Stimulated activated CD4-positive, alpha-beta T cell treated with anti-CD3 and anti-CD28 coated beads, Interleukin-4, amount 100 ng/mL, for 48 hours (primary cell): ENCODE measurements around the gene BCL2.

Experiments
- DNase-seq, 2 donors: peaks; one replicate each; pipeline ENCODE4 v3.0.0-alpha.2; 2020; ENCODE audit warnings: low read depth in 2 of 2

The BCL2 gene

DNA sequence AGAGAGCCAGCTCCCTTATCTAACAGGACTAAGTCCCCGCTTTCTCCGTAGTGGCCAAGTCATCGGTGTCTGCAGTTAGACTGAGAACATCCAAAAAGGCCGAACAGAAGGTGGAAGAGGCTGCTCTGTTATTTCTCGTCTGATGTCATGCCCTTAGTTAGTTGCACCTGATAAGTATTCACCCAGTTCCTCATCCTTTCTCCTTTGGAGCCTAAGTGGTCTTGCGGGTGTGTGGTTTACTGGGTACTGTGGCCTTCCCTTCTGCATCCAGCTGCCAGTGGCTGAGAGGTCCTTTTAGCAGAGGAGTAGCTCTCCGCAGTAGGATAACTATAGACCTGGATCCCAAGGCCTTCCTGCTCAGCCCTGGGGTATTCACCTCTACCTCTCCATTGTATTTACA is 211.6 kb downstream of the BCL2 start:
- DNase-seq: no peak

DNA sequence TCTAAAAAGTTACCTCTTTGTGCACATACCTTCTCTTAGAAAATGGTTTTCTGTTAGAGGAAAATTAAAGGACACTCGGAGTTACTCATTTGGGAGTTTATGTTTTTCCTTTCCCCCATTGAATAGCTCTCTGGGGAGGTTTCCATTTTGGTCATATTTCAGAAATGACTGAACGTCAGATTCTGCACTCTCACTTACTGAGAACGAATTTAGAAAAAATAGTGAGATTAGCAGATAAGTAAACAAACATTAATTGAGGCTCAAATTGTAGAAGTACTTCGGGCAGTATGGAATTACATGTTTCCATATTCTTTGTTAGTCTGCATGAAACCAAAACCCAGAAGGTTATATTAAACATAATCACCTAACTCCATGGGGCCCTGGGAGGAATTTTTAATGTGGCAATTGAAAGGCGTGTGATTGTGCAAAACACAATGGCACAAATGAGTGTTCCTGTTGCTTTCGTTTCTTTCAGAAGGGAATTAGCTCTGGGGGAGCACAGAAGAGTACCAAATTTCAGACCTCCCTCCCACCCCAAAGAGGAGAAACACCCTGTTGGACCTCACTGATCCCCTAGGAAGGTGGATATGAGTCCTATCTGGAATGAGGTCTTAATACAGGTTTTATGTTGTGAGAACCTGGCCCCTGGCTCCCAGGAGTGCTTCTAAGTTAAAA is 212.3 kb downstream of the BCL2 start:
- DNase-seq: no peak

DNA sequence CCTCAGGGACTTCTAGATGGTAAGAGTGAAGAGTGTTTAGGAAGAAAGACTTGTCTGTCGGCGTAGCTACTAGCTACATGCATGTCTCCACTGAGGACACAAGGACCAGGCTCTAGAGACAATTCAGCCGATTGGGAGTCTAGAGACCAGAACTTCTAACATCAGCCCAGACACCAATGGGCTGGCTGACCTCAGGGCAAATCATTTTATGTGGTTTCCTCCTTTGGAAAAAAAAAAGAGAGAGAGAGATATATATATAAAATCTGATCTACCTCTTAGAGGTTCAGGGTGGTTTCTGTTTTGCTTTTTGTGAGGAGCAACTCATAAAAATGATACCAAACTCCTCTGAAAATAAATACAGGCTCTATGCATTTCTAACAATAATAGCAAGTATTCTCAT is 212.8 kb downstream of the BCL2 start:
- no peak for DNase-seq

DNA sequence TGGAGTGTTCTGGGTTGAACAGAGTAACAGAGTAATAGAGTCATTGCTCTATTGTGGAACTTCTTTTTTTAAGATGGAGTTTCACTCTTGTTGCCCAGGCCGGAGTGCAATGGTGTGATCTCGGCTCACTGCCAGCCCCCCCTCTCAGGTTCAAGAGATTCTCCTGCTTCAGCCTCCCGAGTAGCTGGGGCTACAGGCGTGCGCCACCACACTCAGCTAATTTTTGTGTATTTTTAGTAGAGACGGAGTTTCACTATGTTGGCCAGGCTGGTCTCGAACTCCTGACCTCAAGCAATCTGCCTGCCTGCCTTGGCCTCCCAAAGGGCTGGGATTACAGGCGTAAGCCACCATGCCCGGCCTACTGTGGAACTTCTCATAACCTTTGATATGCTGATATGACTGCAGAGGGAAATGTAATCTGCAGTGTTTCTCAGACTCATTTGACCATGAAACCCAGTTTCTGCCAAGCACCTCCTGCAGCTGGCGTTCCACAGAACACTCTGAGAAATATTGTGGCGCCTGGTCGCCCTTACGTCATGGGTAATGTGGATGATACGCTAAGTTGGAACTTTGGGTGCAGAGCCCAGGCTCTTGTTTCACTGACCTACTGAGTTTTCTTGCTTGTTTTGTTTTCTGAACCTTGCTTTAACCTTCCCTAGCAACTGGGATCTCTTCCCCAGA is 213.8 kb downstream of the BCL2 start:
- DNase-seq: no peak

DNA sequence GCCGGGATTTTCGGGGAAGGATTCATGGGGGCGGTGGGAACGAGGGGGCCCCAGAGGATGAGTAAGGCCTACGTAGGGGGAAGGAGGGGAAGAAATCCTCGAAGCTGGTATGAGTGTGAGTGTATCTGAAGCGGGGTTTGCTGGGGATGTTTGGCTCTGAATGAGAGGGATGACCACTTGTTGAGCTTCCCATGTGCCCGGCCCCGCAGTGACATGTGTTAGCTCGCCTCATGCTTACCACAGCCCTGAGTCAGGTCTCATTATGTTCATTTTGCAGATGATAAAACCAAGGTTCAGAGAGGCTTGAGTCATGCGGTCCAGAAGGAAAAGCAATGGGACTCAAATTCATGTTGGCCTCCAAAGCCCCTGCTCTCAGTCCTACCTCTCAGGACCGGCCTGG is 214.7 kb downstream of the BCL2 start:
- no peak for DNase-seq

DNA sequence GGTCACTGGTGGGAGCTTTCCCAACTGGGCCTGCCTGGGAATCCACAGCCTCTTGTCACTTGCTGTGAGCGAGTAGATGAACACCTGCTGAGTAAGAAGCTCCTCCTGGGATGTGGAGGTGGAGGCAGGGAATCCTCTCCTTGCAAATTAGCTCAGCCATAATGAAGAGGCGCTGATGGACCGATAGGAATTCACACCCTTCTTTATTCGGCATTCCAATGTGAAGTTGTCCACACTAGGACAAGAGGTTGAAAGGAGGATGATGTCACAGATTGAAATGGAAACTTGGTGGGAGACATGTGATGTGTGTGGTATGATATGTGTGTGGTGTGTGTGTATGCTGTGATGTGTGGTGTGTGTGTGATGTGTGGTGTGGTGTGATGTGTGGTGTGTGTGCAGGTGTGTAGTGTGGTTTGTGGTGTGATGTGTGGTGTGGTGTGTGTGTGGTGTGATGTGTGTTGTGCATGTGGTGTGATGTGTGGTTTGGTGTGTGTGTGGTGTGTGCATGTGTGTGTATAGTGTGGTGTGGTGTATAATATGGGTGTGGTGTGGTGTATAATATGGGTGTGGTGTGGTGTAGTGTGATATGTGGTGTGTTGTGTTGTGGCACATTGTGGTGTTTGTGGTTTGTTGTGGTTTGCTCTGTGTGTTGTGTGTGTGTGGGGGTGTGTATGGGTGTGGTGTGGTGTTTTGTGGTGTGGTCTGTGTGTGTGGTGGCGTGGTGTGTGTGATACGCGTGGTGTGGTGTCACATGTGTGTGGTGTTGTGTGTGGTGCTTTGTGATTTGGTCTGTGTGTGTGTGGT is 216.4 kb downstream of the BCL2 start:
- no peak for DNase-seq

DNA sequence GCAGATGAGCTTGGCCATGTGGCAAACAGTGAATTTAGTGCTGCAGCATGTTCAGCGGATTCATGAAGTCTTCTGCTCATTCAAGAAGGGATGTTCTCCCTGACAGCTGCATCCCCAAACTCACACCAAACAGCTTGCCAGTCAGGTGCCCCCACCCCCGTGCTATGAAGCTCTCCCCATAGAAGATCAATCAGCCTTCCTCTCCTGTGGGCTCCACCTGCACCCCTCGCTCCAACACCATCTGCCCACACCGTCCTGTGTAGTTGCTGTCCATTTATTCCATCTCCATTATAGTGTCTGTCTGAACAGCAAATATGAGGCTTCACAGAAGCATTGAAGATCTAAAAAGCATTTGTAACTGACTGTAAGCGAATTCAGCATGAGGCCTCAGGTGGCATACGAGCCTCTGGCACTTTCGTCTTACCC is 218.9 kb downstream of the BCL2 start:
- no peak for DNase-seq

DNA sequence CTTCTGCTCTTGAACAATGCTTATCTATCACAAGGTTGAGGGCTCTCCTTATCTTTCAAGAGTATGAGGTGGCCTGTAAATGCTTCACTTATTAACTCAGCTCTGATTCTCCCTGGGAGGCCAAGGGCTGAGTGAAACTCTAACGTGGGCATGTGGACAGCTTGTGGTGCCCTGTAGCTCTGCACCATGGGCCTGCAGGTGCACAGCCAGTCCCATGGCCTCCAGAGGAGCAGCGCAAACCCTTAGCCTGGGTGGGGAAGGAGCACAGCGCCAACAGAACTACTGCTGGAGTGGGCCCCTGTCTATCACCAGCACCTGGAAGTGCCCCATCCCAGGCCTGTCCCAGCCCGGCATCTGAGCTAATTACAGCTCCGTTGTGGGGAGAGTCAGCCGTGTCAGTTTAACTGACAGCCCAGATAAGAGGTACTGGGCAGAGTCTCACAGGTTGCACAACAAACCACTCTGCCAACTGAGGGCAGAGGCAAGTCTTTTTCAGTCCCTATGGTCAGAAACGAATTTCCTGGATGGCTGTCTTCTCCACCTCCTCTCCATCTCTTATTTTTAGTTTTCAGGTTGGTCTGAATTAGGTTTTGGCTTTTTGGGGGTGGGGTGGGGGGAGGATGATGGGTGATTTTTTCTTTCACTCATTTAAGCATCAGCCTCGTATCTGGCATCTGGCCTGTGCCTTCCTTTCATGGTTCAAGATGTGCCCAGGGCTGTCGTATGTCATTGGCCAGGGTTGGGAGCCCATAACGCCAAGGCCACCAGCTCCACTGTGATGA is 219.5 kb downstream of the BCL2 start:
- DNase-seq: no peak

DNA sequence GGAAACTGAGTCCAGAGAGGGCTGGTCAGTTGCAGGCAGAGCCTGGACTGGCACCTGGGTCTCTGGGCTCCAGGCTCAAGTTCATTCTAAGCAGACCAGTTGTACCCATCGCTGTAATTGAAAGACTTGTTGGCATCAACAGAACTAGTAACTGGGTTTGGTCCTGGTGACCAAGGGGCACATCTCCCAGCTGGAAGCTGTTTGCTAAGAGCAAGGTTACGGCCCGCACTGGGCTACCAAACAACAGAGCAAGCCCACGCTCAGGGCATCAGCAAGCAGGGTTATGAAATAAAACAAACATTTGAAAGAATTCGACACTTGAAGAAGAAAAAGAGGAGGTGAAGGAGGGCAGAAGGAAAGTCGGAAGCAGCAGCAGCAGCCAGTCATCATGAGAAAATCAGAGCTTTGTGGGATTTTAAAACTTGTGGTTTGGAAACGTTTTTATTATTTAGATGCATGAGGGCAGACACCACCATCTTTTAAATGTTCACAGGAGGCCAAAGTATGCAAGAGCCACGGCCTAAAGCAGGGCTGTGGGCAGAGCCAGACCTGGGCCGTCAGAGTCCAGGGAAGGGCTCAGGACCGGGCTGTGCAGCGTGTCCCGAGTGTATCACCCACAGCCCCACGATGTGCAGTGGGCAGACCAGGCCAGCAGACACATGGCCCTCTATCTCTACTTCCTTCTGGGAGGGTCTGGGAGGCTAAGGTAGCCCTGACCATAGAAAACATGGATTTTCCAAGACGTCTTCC is 220.3 kb downstream of the BCL2 start:
- DNase-seq: no peak

DNA sequence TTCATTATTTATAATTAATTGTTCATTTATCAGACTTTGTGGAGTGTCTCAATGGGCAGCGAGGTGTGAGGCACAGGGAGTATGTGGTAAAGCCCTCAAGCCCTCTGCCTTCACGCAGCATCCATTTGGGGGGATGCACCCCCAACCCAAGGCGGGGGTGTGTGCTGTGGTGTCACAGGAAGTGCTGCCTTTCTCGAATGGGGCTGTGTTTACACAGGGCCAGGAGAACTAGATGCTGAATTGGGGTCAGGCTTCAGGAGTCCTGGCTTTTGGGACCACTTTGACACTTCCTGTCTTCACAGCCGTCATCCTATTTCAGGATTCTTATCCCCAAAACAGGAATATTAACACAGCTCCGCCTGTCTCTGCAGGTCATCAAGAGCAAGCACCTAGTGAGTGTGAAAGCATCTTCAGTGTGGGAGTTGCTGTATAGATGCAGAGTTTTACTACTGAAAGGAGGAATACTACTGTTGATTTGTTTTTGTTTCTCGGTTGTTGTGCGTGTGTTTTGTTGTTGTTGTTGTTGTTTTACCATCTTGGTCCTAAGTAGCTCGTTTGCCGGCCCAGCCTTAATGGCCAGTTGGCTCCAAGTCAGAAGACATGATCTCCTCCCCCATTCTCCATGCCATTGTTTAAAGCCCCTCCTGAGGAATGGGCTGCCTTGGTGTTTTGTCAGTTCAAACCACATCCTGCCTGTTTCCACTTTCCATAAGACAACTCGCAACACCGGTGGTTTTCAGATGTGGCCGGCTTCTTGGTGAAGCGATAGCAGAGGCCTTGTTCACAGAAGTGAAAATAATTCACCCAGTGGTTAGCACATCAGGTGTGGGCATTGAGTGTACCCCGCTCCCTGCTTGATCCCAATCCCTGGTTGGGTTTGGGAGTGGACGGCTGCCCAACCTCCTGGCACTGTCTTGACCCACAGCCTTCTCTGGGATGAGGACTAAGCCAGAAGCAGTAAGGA is 221.3 kb downstream of the BCL2 start:
- no peak for DNase-seq

DNA sequence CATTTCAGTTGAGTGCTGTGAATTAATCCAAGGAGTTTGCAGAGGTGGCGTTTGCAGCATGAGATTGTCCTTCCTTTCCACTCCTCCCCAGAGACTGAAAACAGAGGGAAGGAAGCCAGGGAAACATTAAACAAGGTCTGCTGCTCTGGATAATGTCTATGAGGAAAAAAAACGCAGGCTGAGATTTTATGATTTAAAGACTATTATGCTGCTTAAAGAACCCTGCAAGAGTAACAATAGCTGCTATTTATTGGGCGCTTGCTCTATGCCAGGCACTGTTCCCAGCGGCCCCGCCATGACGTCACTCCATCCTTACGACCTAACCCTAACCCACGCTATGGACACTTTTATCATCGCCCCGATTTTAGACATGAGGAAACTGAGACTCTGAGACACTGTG is 222.4 kb downstream of the BCL2 start:
- DNase-seq: no peak

DNA sequence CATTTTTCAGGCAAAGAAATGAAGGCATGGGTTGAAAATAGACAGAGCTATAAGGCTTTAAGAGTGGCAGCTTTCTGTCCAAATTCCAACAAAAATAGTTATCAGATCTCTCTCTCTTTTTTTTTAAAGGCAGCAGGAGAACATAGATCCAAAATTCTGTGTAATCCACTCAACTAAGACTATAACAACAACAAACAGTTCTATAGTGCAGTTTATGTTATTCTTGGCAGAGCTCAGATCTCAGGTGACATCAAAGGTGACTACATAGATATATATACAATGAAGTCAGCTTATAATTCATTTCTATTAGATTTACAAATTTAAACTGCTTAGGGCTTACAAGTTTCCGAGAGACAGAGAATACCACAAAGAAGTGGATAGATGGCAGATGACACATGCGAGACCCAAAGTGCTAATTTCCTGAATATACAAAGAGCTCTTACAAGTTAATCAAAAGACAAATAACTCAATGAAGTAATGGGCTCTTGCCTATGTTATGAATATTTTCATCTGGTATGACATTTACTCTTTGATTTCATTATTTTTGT is 223.2 kb downstream of the BCL2 start:
- DNase-seq: no peak

DNA sequence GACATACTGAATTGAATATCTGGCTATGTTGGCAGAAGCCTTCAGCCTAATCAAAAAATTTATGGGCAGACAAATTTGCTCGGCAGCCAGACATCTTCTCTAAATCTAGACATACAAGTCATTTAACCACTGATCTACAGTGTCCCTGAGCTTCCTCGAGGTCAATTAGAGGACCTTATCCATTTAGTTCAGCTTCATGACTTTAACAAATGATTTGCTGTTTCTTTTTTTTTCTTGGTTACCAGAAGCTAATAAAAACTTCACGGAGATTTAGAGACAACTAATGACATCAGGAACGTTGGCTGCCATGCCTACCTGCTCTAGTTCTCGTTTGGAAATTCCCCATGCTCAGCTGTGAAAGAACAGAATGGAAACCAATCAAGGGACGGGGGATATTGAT is 223.8 kb downstream of the BCL2 start:
- no peak for DNase-seq

DNA sequence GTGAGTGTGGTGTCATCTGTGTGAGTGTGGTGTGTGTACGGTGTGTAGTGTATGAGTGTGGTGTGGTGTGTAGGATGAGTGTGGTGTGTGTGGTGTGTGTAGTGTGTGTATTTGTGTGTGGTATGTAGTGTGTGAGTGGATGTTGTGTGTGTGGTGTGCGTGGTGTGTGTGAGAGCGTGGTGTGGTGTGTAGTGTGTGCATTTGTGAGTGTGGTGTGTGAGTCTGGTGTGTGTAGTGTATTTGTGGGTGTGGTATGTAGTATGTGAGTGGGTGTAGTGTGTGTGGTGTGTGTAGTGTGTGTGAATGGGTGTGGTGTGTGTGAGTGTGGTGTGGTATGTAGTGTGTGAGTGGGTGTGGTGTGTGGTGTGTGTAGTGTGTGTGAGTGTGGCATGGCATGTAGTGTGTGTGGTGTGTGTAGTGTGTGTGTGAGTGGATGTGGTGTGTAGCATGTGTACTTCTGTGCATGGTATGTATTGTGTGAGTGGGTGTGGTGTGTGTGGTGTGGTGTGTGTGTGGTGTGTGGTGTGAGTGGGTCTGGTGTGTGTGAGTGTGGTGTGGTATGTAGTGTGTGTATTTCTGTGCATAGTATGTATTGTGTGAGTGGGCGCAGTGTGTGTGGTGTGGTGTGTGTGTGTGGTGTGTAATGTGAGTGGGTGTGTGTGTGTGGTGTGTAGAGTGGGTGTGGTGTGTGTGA is 227.8 kb downstream of the BCL2 start:
- no peak for DNase-seq

DNA sequence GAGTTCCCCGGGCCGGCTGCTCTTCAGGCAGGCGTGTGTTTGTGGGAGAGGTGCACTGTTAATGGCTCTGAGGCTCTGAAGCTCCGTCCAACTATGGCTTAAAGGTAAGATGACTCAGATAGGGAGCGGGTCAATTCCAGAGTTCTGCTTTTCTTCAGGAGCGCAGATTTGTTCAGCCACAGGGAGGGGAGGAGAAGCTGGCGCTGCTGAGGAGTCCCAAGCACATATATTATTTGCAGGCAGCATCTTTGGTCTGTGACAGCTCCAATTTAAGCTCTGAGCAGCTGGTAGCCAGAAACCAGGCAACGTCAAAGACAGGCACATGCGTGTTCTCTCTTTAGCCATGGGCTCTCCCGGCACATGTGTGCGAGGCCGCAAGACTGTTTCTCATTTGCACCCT is 229.2 kb downstream of the BCL2 start:
- DNase-seq: no peak

DNA sequence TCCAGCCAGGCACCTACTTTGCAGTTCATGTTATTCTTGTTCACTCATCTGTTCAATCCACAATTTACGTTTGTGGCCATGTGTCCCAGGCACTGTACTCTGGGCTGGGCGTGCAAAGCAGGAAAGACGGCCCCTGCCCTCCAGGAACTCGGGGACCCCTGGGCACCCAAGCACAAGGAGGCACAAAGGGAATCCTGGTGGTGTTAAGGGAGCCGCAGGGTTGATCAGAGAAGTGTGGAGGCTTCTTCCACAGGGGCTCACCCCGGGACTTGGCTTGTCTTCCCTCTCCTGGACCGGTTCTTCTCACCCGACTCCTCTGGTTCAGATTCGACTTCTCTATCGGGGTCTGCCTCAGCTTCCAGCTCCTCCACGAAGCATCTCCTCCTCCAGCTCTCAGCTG is 230.5 kb downstream of the BCL2 start:
- DNase-seq: no peak

DNA sequence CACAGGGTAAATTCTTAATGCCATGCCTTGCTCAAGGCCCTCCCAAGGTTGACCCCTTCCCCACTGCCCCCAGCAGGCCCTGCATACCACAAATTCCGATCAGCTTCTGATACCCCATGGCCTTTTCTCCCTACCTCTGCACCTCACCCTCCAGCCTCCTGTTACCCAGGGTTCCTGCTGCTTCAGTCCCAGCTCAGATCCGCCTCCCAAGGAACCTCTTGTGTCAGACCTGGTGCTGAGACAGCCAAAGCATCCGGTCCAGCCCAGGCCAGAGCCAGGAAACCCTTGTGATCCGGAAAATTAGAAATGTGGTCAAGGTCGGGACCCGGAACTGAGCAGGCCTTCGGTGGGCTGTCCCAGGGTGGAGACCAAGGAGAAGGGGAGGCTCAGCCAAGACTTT is 231.3 kb downstream of the BCL2 start:
- DNase-seq: no peak

DNA sequence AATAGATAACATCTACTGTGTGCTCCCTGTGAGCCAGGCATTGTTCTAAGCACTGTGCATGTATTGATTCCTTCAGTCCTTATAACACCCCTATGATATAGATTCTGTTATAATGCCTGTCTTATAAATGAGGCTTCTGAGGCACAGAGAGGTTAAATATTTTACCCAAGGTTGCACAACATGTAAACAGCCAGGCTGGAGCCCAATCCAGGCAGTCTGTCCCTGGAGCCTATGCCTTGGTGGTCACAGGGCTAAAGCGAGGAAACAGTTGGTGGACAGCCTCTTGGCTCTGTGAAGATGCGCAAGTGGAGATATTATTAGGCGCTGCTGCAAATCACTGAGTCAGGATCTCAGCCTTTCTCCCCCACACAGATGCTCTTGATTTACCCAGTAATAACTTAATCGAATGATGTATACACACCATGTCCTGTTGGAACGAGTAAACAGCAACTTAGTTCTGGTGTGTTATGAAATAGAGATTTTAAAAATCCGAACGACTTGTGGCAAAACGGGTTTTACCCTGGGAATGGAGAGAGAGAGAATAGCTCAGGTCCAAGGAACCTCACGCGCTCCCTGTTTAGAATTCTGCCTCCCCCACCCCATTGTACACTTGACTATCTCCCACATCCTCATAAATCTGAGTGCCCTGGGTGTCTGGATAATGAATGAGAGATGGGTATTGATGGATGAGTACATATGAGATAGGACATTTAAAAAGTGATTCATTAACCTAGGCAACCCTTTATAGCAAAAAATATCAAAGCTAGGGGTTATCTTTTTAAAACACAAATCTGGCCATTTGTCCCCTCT is 231.9 kb downstream of the BCL2 start:
- DNase-seq: no peak

DNA sequence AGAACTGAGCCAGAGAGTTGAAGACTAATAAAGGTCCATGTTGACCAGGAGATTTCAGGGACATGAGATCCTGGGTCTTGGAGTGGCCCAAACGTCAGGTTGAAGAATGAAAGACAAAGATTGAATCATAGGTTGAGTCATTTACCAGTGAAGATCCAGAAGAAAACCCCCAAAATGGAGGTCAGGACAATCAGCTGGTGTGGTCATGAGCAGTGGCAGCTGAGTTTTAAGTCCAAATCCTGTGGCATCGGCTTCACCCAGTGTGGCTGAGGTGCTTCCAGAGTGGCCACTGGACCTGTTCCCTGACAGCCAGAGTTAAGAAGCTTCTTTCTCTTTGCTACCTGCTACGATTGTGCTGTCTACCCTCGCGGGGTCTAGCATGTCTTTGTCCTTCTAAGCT is 234.0 kb downstream of the BCL2 start:
- DNase-seq: no peak
